ENCODE measurements around the gene TMED7. TPM values are rescaled to one million over a fixed set of nuclear protein-coding genes. Genes with fewer than 3 reads are reported as not detected.

TMED7 gene
- total and polyA plus RNA-seq, 2 of the 8 experiments (the other 6 are each of a cell fraction or from before 2014, with no cell fraction given): 43.8 to 75.2 TPM

GRCh38 chr5:115579747-115580173, 46.1 kb downstream of the TMED7 start:
- no peak overlapping the region for H4K91ac ChIP-seq (replicated peaks; ENCODE audit: insufficient read length, low read length)
- ChIA-PET CTCF (ENCODE audit: partially characterized antibody) (no interaction called here), POLR2A (ENCODE audit: partially characterized antibody) (no interaction called here)
- no peak overlapping the region for H2BK120ac ChIP-seq (replicated peaks; ENCODE audit: low read depth, low read length)
- no peak overlapping the region for H2BK12ac ChIP-seq (ENCODE audit: low read depth, low read length)
- no peak overlapping the region for H2AFZ ChIP-seq (ENCODE audit: low read length)
- no peak overlapping the region for H3K4me3 ChIP-seq (ENCODE audit: extremely low read depth in 1 of 4, insufficient read depth in 2 of 4, low read depth in 3 of 4, low read length in 4 of 4)
- H3K79me1 ChIP-seq (ENCODE audit: low read depth, low read length): no peaks in the 10 kb centered on the region
- no peaks in the 10 kb centered on the region for H3K27me3 ChIP-seq (replicated peaks in 1 of 4; ENCODE audit: control insufficient read depth in 3 of 4, extremely low read depth in 1 of 4, insufficient read depth in 3 of 4, low read length in 3 of 4)
- H4K20me1 ChIP-seq (replicated peaks in 1 of 2; ENCODE audit: control insufficient read depth in 1 of 2, insufficient read depth in 2 of 2, low read length in 2 of 2): no peaks in the 10 kb centered on the region
- H4K5ac ChIP-seq (ENCODE audit: insufficient read length, low read depth, low read length): no peak overlapping the region
- no peak overlapping the region for H3K23ac ChIP-seq (ENCODE audit: insufficient read length)
- H2BK15ac ChIP-seq (ENCODE audit: low read length): no peak overlapping the region
- H3K4me1 ChIP-seq (replicated peaks in 1 of 4; ENCODE audit: control insufficient read depth in 3 of 4, insufficient read depth in 4 of 4, low read length in 3 of 4): no peaks in the 10 kb centered on the region; a peak in 1 of 7 replicates
- 96% methylated on average over 6 of the region's 6 CpGs; no CpG with 5 or more reads in 1 of the 2 experiments for WGBS, 2 experiments (ENCODE audit: extremely low coverage in 1 of 2, insufficient coverage in 1 of 2, insufficient read length in 1 of 2, insufficient replicate concordance in 2 of 2, low coverage in 1 of 2, low lambda C conversion rate in 2 of 2, missing lambda C conversion rate in 1 of 2)
- H2AK5ac ChIP-seq (ENCODE audit: low read depth, low read length): no peak overlapping the region
- no peak overlapping the region for H2BK5ac ChIP-seq (ENCODE audit: low read depth, low read length)
- H3K27ac ChIP-seq (ENCODE audit: low read depth, low read length): no peak overlapping the region
- H2BK20ac ChIP-seq (ENCODE audit: low read length): no peak overlapping the region
- H3K23me2 ChIP-seq (ENCODE audit: low read depth, low read length): no peaks in the 10 kb centered on the region
- H3K9ac ChIP-seq (replicated peaks in 1 of 4; ENCODE audit: extremely low read depth in 1 of 4, low read depth in 3 of 4, low read length in 3 of 4): no peak overlapping the region
- H3K18ac ChIP-seq (ENCODE audit: extremely low read depth, low read length): no peak overlapping the region
- no peaks in the 10 kb centered on the region for H3K79me2 ChIP-seq (ENCODE audit: control insufficient read depth in 1 of 2, insufficient read depth in 2 of 2, low read length in 2 of 2)
- no peaks in the 10 kb centered on the region for H3K36me3 ChIP-seq (ENCODE audit: control insufficient read depth in 2 of 4, insufficient read depth in 4 of 4, low read length in 3 of 4)
- no peak overlapping the region for H3K4ac ChIP-seq (replicated peaks; ENCODE audit: insufficient read length, low read depth, low read length)
- H3K14ac ChIP-seq (ENCODE audit: insufficient read length): no peak overlapping the region
- DNase-seq (ENCODE audit: low read depth in 1 of 2, low spot score in 2 of 2) (no peak), FAIRE-seq (no peak)
- no peak overlapping the region for H3K4me2 ChIP-seq (ENCODE audit: insufficient read depth in 1 of 2, low read depth in 2 of 2, low read length in 2 of 2)
- no peak overlapping the region for H3K56ac ChIP-seq (replicated peaks; ENCODE audit: insufficient read length, low read depth, low read length)
- H4K8ac ChIP-seq (ENCODE audit: extremely low read depth, insufficient read depth, low read length): no peak overlapping the region
- H3K9me3 ChIP-seq (ENCODE audit: insufficient read depth in 2 of 2, low read depth in 1 of 2, low read length in 1 of 2): no peaks in the 10 kb centered on the region
- TF ChIP-seq, protein P1, sequence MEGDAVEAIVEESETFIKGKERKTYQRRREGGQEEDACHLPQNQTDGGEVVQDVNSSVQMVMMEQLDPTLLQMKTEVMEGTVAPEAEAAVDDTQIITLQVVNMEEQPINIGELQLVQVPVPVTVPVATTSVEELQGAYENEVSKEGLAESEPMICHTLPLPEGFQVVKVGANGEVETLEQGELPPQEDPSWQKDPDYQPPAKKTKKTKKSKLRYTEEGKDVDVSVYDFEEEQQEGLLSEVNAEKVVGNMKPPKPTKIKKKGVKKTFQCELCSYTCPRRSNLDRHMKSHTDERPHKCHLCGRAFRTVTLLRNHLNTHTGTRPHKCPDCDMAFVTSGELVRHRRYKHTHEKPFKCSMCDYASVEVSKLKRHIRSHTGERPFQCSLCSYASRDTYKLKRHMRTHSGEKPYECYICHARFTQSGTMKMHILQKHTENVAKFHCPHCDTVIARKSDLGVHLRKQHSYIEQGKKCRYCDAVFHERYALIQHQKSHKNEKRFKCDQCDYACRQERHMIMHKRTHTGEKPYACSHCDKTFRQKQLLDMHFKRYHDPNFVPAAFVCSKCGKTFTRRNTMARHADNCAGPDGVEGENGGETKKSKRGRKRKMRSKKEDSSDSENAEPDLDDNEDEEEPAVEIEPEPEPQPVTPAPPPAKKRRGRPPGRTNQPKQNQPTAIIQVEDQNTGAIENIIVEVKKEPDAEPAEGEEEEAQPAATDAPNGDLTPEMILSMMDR (IDR thresholded peaks at IDR 0.05; ENCODE audit: control extremely low read depth in 1 of 3, insufficient read depth in 1 of 3, low read depth in 1 of 3, low read length in 3 of 3): no peak
- no peak for TF ChIP-seq SIX5 (IDR thresholded peaks at IDR 0.05; ENCODE audit: low read depth, low read length)
- no peak for TF ChIP-seq HDAC2 (IDR thresholded peaks at IDR 0.05; ENCODE audit: borderline replicate concordance in 1 of 2, low read depth in 2 of 2, low read length in 2 of 2)
- TF ChIP-seq SRF (IDR thresholded peaks at IDR 0.05; ENCODE audit: low read depth, low read length): no peak
- TF ChIP-seq CBX5 (IDR thresholded peaks at IDR 0.05; ENCODE audit: low read depth, low read length): no peak
- no peak for TF ChIP-seq TAF1 (IDR thresholded peaks at IDR 0.05; ENCODE audit: low read depth, low read length)
- TF ChIP-seq POU5F1 (IDR thresholded peaks at IDR 0.05; ENCODE audit: low read depth, low read length): no peak
- no peak for TF ChIP-seq GABPA (IDR thresholded peaks at IDR 0.05; ENCODE audit: borderline replicate concordance, insufficient read depth, low read length)
- no peak for TF ChIP-seq PHF8 (conservative IDR thresholded peaks at IDR 0.05; ENCODE audit: low read depth, low read length)
- TF ChIP-seq SP1 (IDR thresholded peaks at IDR 0.05; ENCODE audit: low read depth, low read length): no peak
- no peak for TF ChIP-seq RFX5 (IDR thresholded peaks at IDR 0.05; ENCODE audit: borderline replicate concordance, low read depth, low read length)
- TF ChIP-seq CBX8 (IDR thresholded peaks at IDR 0.05; ENCODE audit: borderline replicate concordance, low read depth, low read length): no peak
- TF ChIP-seq BACH1 (IDR thresholded peaks at IDR 0.05; ENCODE audit: low read length): no peak
